ENCODE measurements around the gene IFTAP. TPM values are rescaled to one million over a fixed set of nuclear protein-coding genes. Genes with fewer than 3 reads are reported as not detected.
A peak's percentile ranks its signal among the peaks of the same experiment; 100 is the strongest.

The IFTAP gene
- total RNA-seq, 1 donor from 2014 or later: 31.0 TPM

DNA sequence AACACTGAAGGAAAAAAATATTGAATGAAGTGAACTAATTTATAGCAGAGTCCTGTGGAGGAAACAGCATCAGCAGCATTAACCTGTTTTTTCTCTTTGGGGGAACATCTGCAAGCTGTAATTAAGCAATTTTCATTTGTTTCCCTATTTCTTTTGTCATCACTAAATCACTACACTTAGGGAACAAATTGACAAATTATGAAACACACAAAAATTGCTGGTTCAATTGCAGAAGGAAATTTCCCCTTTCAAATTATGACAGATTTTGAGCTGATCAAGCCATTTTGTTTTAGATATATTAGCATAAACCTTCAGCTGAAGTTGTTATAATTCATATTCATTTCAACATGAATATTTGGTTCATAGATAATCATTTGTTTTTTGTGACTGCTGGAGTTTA, 25.9 kb downstream of the IFTAP start:
- H3K27me3 Mint-ChIP-seq (ENCODE audit: low read depth): no peaks in the 10 kb centered on the region
- no peak overlapping the region for H3K27ac Mint-ChIP-seq (ENCODE audit: unreplicated experiment)
- H3K4me1 Mint-ChIP-seq: no peaks in the 10 kb centered on the region
- DNase-seq (ENCODE audit: low read depth, low spot score): no peak
- H3K4me3 Mint-ChIP-seq: no peak overlapping the region
- peaks cover 3% of the 10 kb centered on the region for H3K36me3 Mint-ChIP-seq (ENCODE audit: low read depth)
- H3K9me3 Mint-ChIP-seq: no peaks in the 10 kb centered on the region
- TF ChIP-seq CTCF (conservative IDR thresholded peaks at IDR 0.05): no peak

DNA sequence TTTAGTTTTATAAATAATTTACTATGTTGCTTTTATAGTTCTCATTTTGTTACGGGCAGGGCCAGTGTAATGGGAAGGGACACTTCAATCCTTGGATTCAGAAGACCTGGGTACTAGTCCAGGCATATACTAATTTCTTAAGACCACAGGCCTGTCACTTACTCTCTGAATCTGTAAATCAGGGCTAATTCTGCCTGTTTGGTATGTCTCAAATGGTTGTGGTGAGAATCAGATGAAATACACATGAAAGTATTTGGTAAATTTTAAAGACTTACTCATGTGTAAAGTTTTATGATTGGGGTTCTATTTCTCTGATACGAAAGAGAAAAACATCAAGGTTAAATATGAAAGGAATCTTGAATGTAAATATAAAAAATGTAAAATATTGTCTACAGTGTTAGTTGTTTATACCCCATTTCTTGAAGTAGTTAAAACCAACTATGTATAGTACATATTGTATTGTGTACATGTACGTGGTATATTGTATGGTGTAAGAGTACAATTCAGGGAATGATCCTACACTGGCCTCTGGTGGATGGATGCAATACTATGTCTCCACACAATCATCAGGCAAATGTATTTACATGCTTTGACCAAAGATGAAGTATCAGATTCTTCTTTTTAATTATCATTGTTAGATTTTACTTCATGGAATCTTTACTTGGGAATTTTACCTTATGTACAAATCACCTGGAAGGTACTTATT, 28.3 kb downstream of the IFTAP start:
- no peak overlapping the region for H3K4me3 Mint-ChIP-seq
- no peak for DNase-seq (ENCODE audit: low read depth, low spot score)
- no peak overlapping the region for H3K27ac Mint-ChIP-seq (ENCODE audit: unreplicated experiment)
- no peaks in the 10 kb centered on the region for H3K27me3 Mint-ChIP-seq (ENCODE audit: low read depth)
- no peaks in the 10 kb centered on the region for H3K36me3 Mint-ChIP-seq (ENCODE audit: low read depth)
- H3K4me1 Mint-ChIP-seq: no peaks in the 10 kb centered on the region
- peak; percentile 60 for TF ChIP-seq CTCF (conservative IDR thresholded peaks at IDR 0.05)
- H3K9me3 Mint-ChIP-seq: no peaks in the 10 kb centered on the region

DNA sequence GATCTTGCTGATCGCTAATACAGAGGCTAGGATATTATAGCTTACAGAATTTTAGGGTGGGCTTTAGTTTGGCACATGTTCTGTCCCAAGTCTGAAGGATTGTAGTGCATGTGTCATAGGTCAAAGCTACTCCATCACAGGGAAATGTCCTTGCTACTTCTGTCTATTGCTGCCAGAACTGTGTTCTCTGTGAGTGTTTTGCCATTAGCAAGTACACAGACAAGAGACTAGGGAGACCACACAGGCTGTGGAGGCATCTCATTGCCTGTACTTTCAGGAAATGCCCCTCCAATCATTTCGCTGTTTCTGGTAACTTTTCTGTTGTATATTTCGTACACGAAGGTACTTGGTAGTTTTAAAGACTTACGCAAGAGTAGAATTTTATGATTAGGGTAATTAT, 29.2 kb downstream of the IFTAP start:
- TF ChIP-seq CTCF (conservative IDR thresholded peaks at IDR 0.05): no peak

GRCh38 chr11:36627006-36627405, 32.7 kb downstream of the IFTAP start:
- Mint-ChIP-seq H3K9me3 (peaks cover 2% of the 10 kb centered on the region), H3K36me3 (ENCODE audit: low read depth) (no peaks in the 10 kb centered on the region), H3K4me1 (peaks cover 12% of the 10 kb centered on the region)

More for the DNA sequence above, 29.2 kb downstream of the IFTAP start:
- H3K36me3 Mint-ChIP-seq (ENCODE audit: low read depth): no peaks in the 10 kb centered on the region
- DNase-seq (ENCODE audit: low read depth, low spot score): no peak
- no peak overlapping the region for H3K4me3 Mint-ChIP-seq
- H3K9me3 Mint-ChIP-seq: no peaks in the 10 kb centered on the region
- H3K27me3 Mint-ChIP-seq (ENCODE audit: low read depth): no peaks in the 10 kb centered on the region
- H3K27ac Mint-ChIP-seq (ENCODE audit: unreplicated experiment): no peak overlapping the region
- no peaks in the 10 kb centered on the region for H3K4me1 Mint-ChIP-seq

GRCh38 chr11:36627471-36627870, 33.2 kb downstream of the IFTAP start:
- H3K4me1 Mint-ChIP-seq: peaks cover 15% of the 10 kb centered on the region
- no peak overlapping the region for H3K4me3 Mint-ChIP-seq
- no peak overlapping the region for H3K27ac Mint-ChIP-seq (ENCODE audit: unreplicated experiment)
- H3K36me3 Mint-ChIP-seq (ENCODE audit: low read depth): no peaks in the 10 kb centered on the region
- peaks cover 2% of the 10 kb centered on the region for H3K9me3 Mint-ChIP-seq
- TF ChIP-seq CTCF (conservative IDR thresholded peaks at IDR 0.05): no peak
- no peak for DNase-seq (ENCODE audit: low read depth, low spot score)
- no peaks in the 10 kb centered on the region for H3K27me3 Mint-ChIP-seq (ENCODE audit: low read depth)

More at GRCh38 chr11:36627006-36627405, 32.7 kb downstream of the IFTAP start:
- Mint-ChIP-seq H3K27me3 (ENCODE audit: low read depth) (no peaks in the 10 kb centered on the region), H3K27ac (ENCODE audit: unreplicated experiment) (no peak overlapping the region), H3K4me3 (no peak overlapping the region)
- TF ChIP-seq CTCF (conservative IDR thresholded peaks at IDR 0.05): no peak
- no peak for DNase-seq (ENCODE audit: low read depth, low spot score)
